GM19238 (cell line): ENCODE measurements around the gene FNDC3B.
"Not testable (repeated sequence)": the region's sequence is repeated elsewhere in the genome, so short reads cannot be mapped to it uniquely, and the experiment has no call there.

ENCODE experiments used
- DNase-seq: peaks from one replicate; pipeline ENCODE4 v3.0.0; 2011; ENCODE audit warnings: low spot score; ENCODE audit not compliant: insufficient read length

Gene FNDC3B

DNA sequence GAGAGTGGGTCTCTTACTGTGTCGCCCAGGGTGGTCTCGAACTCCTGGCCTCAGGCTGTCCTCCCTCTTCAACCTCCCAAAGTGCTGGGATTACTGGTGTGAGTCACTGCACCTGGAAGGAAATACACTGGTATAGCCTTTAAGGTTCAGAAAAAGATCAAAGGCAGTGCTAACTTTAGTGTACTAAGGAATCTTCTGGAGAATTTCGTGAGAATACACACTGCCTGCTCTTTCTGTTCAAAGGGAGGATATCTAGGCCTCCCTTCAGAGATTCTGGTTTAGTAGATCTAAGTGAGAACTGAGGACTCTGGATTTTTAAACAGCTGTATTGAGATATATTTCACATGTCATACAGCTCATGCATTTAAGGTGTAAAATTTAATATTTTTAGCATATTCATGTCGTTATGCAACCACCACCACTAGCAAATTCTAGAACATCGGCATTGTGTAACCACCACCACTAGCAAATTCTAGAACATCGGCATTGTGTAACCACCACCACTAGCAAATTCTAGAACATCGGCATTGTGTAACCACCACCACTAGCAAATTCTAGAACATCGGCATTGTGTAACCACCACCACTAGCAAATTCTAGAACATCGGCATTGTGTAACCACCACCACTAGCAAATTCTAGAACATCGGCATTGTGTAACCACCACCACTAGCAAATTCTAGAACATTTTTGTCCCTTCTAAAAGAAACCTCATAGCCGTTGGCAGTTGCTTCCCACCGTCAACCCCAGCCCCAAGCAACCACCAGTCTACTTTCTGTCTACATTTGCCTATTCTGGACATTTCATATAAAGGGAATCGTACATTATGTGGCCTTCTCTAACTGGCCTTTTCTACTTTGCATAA lies 54.4 kb downstream of the FNDC3B start:
- not testable (repeated sequence) for DNase-seq

DNA sequence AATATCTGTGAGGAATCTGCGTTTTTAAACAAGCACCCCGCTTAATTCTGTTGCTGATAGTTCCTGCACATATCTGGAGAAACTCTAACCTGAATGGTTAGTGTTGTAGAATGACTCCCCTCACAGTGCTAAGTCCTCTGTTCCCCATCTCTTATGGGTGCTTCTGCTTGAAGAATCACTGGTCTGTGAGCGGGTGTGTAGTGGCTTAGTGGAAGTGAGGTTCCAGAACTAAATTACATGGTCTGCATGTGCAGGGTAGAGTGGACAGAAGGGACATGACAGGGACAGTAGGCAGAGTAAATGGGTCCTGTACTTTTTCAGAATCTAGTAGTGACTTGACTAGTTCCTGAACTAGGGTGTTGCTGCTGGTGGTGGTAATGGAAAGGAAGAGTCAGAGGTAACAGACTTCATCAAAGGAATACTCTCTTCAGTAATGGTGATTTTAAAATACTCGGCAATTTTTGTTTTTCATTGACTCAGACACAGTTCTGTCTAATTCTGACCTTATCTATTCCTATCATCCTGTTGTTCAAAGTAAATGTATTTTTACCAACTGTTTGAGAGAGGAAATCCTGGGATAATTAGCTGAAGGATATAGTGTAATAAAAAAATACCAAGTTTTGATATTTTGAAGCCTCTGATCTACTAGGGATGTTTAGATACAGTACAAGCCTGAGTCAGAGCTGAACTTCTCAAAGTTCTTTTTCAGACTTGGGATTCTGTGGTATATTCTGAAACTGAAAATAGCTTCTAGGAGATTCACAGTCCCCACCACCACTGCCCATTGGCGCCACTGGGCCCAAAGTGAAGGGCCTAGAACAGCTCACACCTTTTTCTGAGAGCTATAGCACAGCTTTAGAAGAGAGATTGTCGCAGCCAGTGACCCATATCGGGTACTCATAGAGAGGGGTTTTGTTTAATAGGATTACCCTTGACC lies 55.5 kb downstream of the FNDC3B start:
- no peak for DNase-seq

DNA sequence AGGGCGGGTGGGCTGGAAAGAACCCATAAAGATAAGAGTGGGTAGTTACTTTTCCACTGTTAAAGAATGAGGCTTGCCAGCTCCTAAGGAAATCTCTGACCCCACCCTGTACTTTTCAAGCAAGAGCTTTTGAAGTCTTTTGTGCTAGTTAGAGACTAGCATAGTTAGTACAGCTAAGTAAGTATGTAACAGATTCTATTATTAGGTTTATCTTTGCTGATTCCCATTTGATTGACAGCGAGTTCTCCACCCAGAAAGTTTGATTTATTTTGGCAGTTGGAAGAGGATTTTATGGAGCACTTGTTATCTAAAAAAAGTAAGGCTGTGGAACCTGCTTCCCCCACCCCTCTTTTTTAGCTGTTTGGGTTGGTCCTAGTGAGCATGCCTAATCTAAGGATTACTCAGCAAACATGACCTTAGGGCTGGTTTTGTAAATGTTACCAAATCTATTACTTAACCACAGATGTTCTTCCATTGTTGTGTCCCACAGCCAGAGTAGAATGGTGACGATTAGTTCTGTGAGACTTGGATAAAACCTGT lies 57.6 kb downstream of the FNDC3B start:
- no peak for DNase-seq

DNA sequence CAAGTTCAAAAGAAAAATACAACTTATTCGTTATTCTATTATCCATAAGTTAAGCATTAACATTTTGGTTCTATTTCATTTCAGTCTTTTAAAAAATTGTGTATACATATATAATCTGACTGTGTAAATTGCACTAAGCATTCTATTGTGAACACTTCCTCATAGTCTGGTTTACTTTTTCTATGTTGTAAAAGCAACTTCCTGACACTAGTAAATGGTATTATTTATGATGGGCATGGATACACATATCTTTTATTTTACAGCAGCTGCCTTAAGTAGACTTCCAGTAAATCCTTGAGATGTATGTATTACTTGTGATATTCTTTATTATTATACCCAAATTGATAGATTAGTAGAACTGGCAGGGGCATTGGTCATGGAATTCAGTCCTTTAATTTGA lies 58.2 kb downstream of the FNDC3B start:
- DNase-seq: no peak

DNA sequence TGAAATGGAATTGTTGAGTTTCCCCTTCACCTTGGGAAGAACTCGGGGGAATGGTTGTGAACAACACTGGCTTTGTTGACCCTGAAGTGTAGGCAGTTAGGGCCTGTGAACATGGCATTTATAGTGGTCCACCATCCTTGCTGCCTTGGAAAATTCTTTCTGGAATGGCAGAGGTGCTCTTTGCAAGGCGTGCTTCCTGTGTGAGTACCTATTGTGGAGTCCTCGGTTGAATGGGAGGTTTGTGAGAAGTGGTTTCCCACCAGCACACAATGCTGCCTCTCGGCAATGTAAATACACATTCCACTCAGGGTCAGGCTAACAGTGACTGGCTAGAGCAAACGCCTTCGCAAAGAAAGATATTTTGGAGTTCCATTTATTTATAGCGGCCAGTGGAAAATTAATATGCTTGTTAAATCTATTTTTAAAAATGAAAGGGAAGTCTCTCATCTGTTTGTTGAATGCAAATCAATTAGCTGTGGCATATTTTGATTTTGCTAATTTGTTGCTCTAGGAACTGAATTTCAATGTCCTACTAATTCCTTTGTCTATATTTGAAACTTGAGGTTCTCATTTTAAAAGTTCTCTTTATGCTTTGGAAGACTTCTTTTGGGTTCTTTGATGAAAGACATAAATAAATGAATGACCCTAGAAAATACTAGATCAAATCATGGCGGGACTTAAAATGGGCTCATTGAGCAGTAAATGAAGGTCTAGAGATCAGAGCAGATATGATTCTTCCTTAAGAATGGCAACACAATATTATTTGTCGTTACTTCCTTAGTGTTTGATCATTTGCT lies 59.5 kb downstream of the FNDC3B start:
- DNase-seq: no peak

DNA sequence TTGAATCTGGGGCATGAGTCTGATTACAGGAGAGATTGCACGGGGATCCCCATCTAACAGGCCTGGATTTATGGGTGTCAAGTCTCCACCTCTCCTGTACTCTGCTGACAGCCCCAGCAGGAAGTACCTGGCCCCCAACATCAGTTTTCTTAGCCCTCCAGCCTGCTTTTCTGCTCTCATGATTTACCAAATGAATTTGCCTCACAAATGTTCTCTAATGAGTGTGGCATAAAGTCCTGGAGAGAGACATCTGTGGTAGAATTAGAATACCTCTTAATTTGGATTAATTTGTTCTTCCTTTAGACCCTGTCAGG lies 60.1 kb downstream of the FNDC3B start:
- DNase-seq: no peak

DNA sequence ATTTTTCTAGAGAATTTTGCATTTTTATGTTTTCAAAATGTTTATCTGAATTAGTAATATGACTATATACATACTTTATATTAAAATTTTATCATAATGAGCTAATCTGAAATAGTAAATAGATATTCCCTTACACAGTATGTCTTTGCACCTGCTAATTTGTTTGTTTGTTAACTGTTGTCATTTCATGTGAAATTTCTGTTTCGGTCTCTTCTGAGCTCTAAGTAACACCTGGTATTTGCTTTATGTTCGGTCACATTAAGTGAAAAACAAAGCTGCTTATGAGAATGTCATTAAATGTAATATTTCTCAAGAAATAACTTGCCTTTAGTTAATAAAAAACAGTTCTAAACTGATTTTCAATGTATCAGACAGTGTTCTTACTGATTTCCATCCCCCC lies 61.1 kb downstream of the FNDC3B start:
- DNase-seq: no peak

DNA sequence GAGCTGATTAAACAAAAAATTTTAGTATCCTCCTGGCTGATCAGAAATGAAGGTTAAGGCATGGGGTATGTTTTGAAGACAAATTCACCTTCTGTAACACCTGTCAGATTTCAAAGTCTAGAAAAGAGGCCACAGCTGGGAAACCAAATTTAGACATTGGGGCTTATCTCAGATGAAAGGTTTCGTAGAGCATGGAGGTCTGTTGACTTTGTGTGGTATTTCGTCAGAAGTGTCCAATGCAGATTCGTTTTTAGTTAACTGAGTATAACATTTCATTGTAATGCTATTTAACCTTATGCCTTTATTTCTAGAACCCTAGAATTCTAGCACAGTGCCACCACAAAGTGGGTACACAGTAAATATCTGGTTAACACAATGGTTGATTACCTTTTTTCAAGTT lies 61.7 kb downstream of the FNDC3B start:
- DNase-seq: no peak

DNA sequence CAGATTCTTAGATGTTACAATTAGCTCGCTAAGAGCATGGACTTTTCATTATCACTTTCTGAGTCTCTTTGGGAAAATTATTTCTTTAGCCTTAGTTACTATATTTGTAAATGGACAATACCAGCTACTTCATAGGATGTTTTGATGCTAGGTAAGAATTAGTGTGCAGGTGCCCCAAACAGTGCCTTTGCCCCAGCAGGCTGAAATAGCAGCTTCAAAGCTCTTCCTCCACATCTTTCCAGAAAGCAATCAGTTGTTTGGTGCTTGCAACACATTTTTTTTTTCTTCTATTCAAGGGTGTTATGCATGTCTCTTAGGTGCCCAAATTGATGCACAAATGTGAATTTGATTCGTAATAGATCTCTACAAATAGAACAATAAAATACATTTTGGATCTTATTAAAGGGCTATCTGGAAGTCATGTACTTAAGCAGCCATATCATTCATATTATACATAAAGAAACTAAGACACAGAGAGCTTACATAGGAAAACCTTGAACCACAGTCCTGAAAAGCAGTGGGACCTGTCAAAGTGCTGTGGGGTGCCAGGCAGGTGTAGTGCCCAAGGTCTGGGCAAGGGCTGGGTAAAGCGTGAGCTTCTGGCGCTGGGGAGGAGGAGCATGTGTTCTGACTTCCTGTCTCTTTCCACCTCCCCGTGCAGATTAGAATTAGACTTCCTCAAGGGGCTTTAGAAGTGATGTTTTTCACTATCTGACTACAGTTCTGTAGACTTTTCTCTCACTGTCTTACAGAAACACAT lies 62.9 kb downstream of the FNDC3B start:
- DNase-seq: no peak

DNA sequence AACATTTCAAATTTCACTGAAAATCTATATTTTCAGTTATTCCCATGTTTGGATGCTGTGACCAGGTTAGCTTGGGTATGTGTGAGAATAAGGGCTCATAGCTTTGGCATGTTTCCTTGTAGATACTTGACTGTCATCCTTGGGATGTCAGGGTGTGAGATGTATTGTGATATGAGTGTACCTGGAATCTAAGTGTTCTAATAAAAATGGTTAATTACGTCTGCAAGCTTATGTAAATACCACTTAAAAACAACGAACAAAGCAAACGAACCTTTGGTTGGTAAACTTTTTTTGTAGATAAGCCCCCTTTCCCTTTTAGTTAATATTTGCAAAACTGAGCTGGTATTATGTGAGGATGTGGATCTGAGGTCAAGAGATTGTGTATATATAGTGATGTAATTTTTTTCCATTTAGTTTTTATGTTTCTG lies 63.5 kb downstream of the FNDC3B start:
- DNase-seq: no peak

DNA sequence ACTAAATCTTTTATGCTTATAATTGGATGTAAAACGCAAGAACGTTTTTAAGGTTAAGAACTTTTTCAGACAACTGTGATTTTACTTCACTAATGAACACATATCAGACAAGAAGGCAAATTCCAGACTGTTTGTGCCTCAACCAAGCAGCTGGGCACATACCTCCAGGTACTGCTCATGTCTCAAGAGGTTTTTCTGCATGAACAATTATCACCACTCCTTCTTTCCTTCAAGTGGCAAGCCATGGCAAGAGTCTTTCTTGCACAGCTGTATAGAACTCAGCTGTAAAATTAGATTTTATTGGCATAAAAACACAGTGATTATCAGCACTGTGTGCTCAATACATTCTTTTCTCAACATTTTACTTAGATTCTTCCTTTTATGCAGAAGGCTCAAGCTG lies 64.3 kb downstream of the FNDC3B start:
- DNase-seq: no peak

DNA sequence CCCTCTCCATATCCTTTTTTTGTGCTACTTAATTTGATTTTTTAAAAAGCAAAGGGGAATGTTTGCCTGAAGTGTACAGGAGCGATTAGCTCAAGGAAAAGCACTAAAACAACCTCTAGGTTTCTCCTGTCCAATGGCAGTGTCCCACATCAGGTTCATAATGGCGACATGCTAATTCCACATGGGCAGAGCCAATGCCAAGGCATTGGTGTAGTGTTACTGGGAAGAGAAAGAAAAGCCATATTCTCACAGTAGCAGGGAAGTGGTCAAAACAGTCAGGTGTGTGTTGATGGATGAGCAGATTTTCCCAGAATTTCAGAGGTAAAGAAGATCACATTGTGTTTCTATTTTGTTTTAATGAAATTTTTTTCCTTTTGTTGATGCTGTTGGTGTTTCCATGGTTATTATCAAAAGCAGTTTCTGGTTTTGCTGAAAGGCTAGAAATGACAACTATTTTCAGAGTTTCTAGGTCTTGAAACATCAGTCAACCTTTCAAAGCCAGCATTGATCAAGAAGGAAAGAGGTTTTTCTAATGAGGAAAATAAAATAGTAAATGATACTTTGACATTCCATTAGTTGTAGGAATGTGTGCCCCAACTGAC lies 65.2 kb downstream of the FNDC3B start:
- DNase-seq: no peak

DNA sequence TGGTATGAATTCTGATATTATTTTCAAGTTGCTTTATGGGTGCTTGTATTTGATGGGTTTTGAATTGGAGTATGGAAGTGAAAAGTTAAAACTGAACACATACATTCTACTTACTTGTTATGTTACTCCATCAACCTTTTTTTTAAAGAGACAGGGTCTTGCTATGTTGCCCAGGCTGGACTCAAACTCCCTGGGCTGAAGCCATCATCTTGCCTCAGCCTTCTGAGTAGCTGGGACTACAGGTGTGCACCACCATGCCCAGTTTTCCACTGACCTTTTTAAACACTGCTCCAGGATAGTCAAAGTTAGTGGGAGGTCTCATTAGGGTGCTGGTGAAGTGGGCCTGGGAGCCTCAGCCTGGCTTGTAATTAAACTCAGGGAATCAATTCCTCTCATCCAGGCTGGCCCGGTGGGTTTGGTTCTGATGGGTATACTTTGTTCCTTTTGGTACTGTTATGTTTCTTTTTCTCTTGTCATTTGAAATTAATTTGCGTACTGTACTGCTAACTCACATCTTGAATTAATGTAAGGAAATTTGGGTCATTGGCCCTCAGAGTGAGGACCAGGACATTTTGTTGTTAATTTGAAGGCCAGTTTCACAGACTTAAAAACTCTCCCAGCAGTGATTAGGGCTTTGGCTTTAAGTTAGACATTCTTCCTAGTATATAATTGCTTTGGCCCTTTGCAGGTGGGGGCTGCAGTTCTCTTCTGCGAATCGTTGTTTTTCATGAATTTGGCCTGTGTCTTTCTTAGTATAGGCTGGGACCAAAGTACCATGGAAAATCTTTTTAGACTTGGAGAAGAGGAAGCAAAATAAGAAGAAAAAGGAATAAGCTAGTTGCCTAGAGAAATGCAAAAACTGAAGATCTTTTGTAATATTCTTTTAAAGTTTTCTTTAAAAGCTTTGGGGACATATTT lies 66.9 kb downstream of the FNDC3B start:
- no peak for DNase-seq

DNA sequence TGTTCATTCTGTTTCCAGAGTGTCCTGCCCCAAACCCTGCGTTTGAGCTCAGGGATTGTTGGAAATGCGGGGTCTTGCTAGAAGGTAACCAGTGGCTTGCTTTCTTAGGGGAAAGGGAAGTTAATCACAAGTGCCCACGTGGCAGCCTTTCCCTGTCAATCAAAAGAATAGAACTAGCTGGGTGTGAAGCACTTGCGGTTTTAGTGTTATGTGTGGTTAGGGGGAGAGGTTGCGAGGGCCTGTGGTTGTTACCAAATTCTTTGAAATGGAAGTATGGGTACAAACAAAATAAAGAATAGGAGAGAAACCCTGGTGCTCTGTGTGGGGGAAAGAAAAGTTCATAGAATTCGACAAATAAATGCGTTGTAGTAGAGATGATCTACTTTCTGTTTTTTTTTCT lies 67.6 kb downstream of the FNDC3B start:
- no peak for DNase-seq

DNA sequence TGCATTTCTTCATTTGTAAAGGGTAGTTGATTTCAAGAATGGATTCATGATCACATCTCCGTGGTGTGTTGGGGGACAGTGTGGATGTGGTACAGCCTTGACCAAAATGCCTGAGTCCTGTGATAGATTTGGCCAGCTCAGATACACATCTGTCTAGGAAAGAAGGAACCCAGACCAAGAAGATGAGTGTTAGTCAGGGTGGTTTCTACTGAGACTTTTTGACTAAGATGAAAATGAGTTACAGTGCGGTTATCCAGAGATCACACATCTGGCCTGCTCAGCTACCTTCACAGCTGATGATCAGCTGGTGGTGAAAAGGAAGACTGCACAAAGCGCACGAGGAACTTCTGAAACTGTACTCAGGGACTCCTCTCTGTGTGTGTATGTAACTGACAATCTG lies 68.0 kb downstream of the FNDC3B start:
- peak; percentile 47 for DNase-seq

DNA sequence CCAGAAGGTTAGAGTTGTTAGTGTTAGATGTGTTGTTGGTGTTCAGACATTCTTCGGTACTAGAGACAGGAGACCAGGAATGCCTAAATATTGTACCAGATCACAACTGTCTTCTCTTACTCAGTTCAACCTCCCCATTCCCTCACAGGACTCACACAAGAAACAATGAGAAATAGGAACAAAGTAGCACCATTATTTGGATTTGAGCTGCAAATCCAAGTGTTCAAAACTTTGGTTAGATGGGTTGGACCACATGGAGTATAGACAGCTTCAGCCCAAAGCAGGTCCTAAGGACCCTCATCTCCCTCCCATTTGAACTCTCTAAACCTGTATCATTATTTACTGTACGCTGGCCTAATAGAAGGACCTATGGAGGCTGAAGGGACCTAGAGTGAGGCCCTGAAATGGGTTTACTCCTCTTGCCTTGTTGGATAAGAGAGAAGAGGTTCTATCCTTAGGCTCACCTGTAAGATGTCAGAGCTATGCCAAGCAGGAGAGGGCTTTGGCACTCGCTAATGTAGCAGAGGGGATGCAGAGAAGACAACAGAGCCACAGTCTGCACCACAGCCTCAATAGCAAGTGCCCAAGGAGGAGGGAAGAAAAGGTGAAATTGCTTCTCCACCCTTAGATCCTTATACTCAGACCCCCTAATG lies 70.9 kb downstream of the FNDC3B start:
- DNase-seq: no peak

DNA sequence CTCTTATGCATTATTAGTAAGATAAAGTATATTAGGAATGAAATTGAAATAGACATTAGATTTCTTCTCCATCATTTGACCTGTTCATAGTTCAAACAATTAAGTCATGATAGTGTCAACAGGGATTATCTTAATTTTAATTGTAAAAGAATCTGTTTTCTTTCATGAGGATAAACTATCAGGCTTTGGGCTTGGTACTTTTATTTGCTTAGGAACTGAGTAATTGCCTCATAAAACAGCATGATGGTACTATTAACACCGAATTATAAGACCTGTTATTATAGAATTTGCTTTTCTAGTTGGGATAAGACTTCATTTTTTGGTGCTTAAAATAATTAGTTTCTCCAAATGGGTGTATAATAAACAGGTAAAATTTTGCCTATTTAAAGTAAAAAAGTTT lies 71.8 kb downstream of the FNDC3B start:
- DNase-seq: no peak

DNA sequence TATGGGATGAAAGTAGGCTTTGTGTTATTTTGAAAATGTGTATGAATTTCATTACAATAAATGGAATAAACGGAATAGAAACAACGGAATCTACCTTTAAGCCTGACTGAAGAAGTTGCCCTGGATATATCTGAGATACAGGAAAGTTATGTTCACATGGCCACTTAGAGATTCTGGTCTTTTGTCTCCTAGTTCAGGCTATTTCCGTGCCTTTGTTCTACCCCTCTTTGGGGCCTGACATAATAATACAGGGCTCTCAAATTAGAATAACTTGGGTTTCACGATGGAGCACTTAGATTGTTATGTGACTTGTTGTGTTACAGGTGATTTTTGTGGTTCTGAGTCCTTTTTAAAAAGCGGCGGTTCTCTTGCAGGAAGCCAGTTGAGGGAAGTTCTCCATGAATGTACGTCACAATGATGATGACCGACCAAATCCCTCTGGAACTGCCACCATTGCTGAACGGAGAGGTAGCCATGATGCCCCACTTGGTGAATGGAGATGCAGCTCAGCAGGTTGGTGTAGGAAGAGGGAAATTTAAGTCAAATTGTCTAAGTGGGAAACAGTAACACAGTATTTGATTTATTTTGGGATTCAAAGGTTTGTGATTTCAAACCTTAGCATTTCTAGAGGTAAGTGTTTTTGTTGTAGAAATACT lies 72.8 kb downstream of the FNDC3B start:
- no peak for DNase-seq
